GM23338 (cell line): ENCODE results near the gene RNU5D-1. TPM values are rescaled to one million over a fixed set of nuclear protein-coding genes. Genes with fewer than 3 reads are reported as not detected.

Experiments used
- ATAC-seq: fragments of 200-7000 bp; cut with Tn5 transposase; 3 replicates; pipeline ENCODE4 v1.9.1; 2020
- DNase-seq: peaks from one replicate; pipeline ENCODE4 v3.0.0-alpha.2; 2015; ENCODE audit warnings: low spot score
- H2AFZ ChIP-seq: fragments of 200-600 bp; sonication (generic); 2 replicates; pipeline ENCODE4 v1.8.0; 2016; ENCODE audit warnings: antibody characterized with exemption, mild to moderate bottlenecking, moderate library complexity
- H3F3A ChIP-seq: fragments of 200-600 bp; sonication (generic); replicated peaks from 2 replicates; pipeline ENCODE4 v1.8.0; 2017; ENCODE audit warnings: antibody characterized with exemption, mixed run types, low read depth
- H3K27ac ChIP-seq: fragments of 200-600 bp; sonication (generic); 2 replicates; pipeline ENCODE4 v1.6.1; 2016; ENCODE audit warnings: low read depth
- H3K27me3 ChIP-seq: fragments of 200-600 bp; sonication (generic); 2 replicates; pipeline ENCODE4 v1.8.0; 2016; ENCODE audit warnings: mild to moderate bottlenecking, mixed run types, moderate library complexity; ENCODE audit not compliant: insufficient read depth
- H3K36me3 ChIP-seq: fragments of 200-600 bp; sonication (generic); 2 replicates; pipeline ENCODE4 v1.8.0; 2016; ENCODE audit warnings: mild to moderate bottlenecking; ENCODE audit not compliant: insufficient read depth
- H3K4me1 ChIP-seq: fragments of 200-600 bp; sonication (generic); 2 replicates; pipeline ENCODE4 v1.8.0; 2016; ENCODE audit warnings: mild to moderate bottlenecking, moderate library complexity; ENCODE audit not compliant: insufficient read depth
- H3K4me2 ChIP-seq: fragments of 200-600 bp; sonication (generic); 2 replicates; pipeline ENCODE4 v1.7.1; 2017; ENCODE audit warnings: mixed run types
- H3K4me3 ChIP-seq: fragments of 200-600 bp; sonication (generic); 2 replicates; pipeline ENCODE4 v1.6.1; 2016; ENCODE audit warnings: mixed run types
- H3K79me2 ChIP-seq: fragments of 200-600 bp; sonication (generic); replicated peaks from 2 replicates; pipeline ENCODE4 v1.8.0; 2017; ENCODE audit warnings: mild to moderate bottlenecking; ENCODE audit not compliant: insufficient read depth
- H3K9me2 ChIP-seq: fragments of 200-600 bp; sonication (generic); 2 replicates; pipeline ENCODE4 v1.8.0; 2017; ENCODE audit not compliant: insufficient read depth
- H4K20me1 ChIP-seq: fragments of 200-600 bp; sonication (generic); replicated peaks from 2 replicates; pipeline ENCODE4 v1.8.0; 2017; ENCODE audit warnings: mild to moderate bottlenecking; ENCODE audit not compliant: insufficient read depth
- H3K27ac Mint-ChIP-seq: 2 replicates; pipeline ENCODE4 v1.8.0; 2020; ENCODE audit warnings: inconsistent platforms, mild to moderate bottlenecking, moderate library complexity, mixed read lengths
- H3K27me3 Mint-ChIP-seq: 3 replicates; pipeline ENCODE4 v1.8.0; 2022; ENCODE audit warnings: low read depth, mild to moderate bottlenecking, moderate library complexity, mixed read lengths, inconsistent platforms; ENCODE audit not compliant: insufficient read depth, poor library complexity
- H3K36me3 Mint-ChIP-seq: 3 replicates; pipeline ENCODE4 v1.8.0; 2021; ENCODE audit warnings: low read depth, mild to moderate bottlenecking, inconsistent platforms, moderate library complexity, mixed read lengths
- H3K4me1 Mint-ChIP-seq: 3 replicates; pipeline ENCODE4 v1.8.0; 2020; ENCODE audit warnings: mild to moderate bottlenecking, inconsistent platforms, mixed read lengths
- H3K4me3 Mint-ChIP-seq: 3 replicates; pipeline ENCODE4 v1.8.0; 2021; ENCODE audit warnings: moderate library complexity, mild to moderate bottlenecking, inconsistent platforms, mixed read lengths
- H3K9me3 Mint-ChIP-seq: 3 replicates; pipeline ENCODE4 v1.8.0; 2020; ENCODE audit warnings: moderate library complexity, mild to moderate bottlenecking, inconsistent platforms, mixed read lengths
- CREB1 ChIP-seq: fragments of 250-450 bp; sonication (Bioruptor Pico); IDR thresholded peaks from 2 replicates; pipeline ENCODE4 v1.5.0; 2020; ENCODE audit warnings: low read depth, mild to moderate bottlenecking, moderate library complexity
- JUNB ChIP-seq: IDR thresholded peaks from one replicate; pipeline ENCODE4 v1.6.1; 2016; ENCODE audit warnings: antibody characterized with exemption; ENCODE audit not compliant: unreplicated experiment
- POLR2AphosphoS5 ChIP-seq: IDR thresholded peaks from 2 replicates; pipeline ENCODE4 v1.6.1; 2016; ENCODE audit warnings: antibody characterized with exemption, low read depth
- polyA plus RNA-seq: library from polyadenylated mRNA; unstranded; fragments of >200 nt; fragmentation: Nextera tagmentation; extraction: Ambion mirVana; gene quantifications from 2 replicates; pipeline ENCODE4 v1.2.1, GENCODE V29; 2016
- total RNA-seq: library from RNA; depleted of rRNA; stranded (reverse); fragments of >200 nt; shearing (Covaris generic); gene quantifications from 2 replicates; pipeline ENCODE4 v1.2.3, GENCODE V29; 2014
- TF ChIP-seq, protein P1 (sequence below): fragments of 250-450 bp; sonication (Bioruptor Pico); IDR thresholded peaks from 2 replicates; pipeline ENCODE4 v1.5.0; 2020; ENCODE audit warnings: mild to moderate bottlenecking, moderate library complexity
- TF ChIP-seq, protein P2 (sequence below): IDR thresholded peaks from one replicate; pipeline ENCODE4 v1.6.1; 2018; ENCODE audit warnings: antibody characterized with exemption; ENCODE audit not compliant: unreplicated experiment

The RNU5D-1 gene
- total and polyA plus RNA-seq, 2 experiments from 2014 or later, result not detected

DNA sequence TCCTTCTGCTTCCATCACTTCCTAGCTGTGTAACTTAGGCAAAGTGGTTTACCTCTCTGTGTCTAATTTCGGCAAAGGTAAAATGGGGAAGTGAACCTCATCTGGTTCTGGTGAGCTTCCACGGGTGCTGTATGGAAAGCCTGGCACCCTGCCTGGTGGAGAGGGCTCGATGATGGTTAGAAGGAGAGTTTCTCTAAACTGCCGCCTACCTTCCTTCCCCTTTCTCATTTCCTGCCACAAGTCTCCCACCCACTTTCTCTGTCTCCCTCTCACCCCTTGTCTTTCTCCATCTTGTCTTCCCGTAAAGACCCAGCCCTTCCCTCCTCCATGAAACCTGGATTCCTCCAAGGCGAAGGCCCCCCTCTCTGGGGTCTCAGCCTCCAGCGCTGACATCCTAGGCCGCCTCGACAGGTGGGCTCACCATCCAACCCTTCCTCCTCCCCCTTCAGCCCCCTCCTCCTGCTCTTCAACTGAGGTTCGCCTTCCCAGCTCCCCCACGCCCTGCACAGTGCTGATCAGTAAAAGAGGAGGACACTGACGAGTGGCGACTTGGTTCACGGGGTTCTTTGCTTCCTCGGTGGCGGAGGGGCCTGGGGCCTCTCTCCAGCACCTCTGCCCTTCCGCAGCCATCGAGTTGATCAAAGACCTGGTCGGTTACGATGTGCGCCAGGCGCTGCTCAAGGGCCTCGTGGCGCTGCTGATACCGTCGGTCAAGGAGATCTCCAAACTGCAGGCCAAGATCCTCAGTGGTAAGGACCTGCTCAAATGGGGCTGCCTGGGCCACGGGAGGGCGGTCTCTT lies 7.3 kb downstream of the RNU5D-1 start:
- H3K27ac Mint-ChIP-seq, result no peak overlapping the region; the same call in 1 of the 2 replicates
- no peak for ATAC-seq

More for the DNA sequence above, 7.3 kb downstream of the RNU5D-1 start:
- Histone ChIP-seq H3K4me2 (no peak overlapping the region), H3K27me3 (no peaks in the 10 kb centered on the region), H2AFZ (peak overlapping the region; percentile 95), H3K4me1 (no peaks in the 10 kb centered on the region), H3K27ac (no peak overlapping the region), H3K4me3 (no peak overlapping the region), H3F3A (0 out of 2 replicates have a peak, but pooled peaks cover 3% of the 10 kb centered on the region), H3K79me2 (no peaks in the 10 kb centered on the region), H4K20me1 (no peaks in the 10 kb centered on the region), H3K9me2 (no peaks in the 10 kb centered on the region), H3K36me3 (no peaks in the 10 kb centered on the region)
- Mint-ChIP-seq H3K4me3 (no peak overlapping the region), H3K9me3 (peaks cover 2% of the 10 kb centered on the region; the same call in 1 of the 3 replicates), H3K27me3 (peaks cover 12% of the 10 kb centered on the region), H3K36me3 (no peaks in the 10 kb centered on the region), H3K4me1 (no peaks in the 10 kb centered on the region; the same call in 2 of the 3 replicates)
- no peak for DNase-seq
- no peak for TF ChIP-seq CREB1 (CRISPR knock-in tag)
- TF ChIP-seq, protein P1, sequence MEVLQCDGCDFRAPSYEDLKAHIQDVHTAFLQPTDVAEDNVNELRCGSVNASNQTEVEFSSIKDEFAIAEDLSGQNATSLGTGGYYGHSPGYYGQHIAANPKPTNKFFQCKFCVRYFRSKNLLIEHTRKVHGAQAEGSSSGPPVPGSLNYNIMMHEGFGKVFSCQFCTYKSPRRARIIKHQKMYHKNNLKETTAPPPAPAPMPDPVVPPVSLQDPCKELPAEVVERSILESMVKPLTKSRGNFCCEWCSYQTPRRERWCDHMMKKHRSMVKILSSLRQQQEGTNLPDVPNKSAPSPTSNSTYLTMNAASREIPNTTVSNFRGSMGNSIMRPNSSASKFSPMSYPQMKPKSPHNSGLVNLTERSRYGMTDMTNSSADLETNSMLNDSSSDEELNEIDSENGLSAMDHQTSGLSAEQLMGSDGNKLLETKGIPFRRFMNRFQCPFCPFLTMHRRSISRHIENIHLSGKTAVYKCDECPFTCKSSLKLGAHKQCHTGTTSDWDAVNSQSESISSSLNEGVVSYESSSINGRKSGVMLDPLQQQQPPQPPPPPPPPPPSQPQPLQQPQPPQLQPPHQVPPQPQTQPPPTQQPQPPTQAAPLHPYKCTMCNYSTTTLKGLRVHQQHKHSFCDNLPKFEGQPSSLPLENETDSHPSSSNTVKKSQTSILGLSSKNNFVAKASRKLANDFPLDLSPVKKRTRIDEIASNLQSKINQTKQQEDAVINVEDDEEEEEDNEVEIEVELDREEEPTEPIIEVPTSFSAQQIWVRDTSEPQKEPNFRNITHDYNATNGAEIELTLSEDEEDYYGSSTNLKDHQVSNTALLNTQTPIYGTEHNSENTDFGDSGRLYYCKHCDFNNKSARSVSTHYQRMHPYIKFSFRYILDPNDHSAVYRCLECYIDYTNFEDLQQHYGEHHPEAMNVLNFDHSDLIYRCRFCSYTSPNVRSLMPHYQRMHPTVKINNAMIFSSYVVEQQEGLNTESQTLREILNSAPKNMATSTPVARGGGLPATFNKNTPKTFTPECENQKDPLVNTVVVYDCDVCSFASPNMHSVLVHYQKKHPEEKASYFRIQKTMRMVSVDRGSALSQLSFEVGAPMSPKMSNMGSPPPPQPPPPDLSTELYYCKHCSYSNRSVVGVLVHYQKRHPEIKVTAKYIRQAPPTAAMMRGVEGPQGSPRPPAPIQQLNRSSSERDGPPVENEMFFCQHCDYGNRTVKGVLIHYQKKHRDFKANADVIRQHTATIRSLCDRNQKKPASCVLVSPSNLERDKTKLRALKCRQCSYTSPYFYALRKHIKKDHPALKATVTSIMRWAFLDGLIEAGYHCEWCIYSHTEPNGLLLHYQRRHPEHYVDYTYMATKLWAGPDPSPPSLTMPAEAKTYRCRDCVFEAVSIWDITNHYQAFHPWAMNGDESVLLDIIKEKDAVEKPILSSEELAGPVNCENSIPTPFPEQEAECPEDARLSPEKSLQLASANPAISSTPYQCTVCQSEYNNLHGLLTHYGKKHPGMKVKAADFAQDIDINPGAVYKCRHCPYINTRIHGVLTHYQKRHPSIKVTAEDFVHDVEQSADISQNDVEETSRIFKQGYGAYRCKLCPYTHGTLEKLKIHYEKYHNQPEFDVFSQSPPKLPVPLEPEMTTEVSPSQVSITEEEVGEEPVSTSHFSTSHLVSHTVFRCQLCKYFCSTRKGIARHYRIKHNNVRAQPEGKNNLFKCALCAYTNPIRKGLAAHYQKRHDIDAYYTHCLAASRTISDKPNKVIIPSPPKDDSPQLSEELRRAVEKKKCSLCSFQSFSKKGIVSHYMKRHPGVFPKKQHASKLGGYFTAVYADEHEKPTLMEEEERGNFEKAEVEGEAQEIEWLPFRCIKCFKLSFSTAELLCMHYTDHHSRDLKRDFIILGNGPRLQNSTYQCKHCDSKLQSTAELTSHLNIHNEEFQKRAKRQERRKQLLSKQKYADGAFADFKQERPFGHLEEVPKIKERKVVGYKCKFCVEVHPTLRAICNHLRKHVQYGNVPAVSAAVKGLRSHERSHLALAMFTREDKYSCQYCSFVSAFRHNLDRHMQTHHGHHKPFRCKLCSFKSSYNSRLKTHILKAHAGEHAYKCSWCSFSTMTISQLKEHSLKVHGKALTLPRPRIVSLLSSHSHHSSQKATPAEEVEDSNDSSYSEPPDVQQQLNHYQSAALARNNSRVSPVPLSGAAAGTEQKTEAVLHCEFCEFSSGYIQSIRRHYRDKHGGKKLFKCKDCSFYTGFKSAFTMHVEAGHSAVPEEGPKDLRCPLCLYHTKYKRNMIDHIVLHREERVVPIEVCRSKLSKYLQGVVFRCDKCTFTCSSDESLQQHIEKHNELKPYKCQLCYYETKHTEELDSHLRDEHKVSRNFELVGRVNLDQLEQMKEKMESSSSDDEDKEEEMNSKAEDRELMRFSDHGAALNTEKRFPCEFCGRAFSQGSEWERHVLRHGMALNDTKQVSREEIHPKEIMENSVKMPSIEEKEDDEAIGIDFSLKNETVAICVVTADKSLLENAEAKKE, result no peak
- TF ChIP-seq, protein P2, sequence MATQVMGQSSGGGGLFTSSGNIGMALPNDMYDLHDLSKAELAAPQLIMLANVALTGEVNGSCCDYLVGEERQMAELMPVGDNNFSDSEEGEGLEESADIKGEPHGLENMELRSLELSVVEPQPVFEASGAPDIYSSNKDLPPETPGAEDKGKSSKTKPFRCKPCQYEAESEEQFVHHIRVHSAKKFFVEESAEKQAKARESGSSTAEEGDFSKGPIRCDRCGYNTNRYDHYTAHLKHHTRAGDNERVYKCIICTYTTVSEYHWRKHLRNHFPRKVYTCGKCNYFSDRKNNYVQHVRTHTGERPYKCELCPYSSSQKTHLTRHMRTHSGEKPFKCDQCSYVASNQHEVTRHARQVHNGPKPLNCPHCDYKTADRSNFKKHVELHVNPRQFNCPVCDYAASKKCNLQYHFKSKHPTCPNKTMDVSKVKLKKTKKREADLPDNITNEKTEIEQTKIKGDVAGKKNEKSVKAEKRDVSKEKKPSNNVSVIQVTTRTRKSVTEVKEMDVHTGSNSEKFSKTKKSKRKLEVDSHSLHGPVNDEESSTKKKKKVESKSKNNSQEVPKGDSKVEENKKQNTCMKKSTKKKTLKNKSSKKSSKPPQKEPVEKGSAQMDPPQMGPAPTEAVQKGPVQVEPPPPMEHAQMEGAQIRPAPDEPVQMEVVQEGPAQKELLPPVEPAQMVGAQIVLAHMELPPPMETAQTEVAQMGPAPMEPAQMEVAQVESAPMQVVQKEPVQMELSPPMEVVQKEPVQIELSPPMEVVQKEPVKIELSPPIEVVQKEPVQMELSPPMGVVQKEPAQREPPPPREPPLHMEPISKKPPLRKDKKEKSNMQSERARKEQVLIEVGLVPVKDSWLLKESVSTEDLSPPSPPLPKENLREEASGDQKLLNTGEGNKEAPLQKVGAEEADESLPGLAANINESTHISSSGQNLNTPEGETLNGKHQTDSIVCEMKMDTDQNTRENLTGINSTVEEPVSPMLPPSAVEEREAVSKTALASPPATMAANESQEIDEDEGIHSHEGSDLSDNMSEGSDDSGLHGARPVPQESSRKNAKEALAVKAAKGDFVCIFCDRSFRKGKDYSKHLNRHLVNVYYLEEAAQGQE, result no peak
- TF ChIP-seq JUNB, result no peak
- no peak for TF ChIP-seq POLR2AphosphoS5
